HT1080 (cell line): ENCODE measurements around the gene ACSL1. TPM values are rescaled to one million over a fixed set of nuclear protein-coding genes. Genes with fewer than 3 reads are reported as not detected.

ENCODE experiments used
- DNase-seq: peaks from one replicate; pipeline ENCODE4 v3.0.0-alpha.2; 2015; ENCODE audit warnings: low read depth
- total RNA-seq: library from RNA; depleted of rRNA; stranded (reverse); fragments of >200 nt; shearing (Covaris generic); gene quantifications from 2 replicates; pipeline ENCODE4 v1.2.3, GENCODE V29; 2014

The ACSL1 gene
- total RNA-seq, 1 experiment from 2014 or later, result 6.6 TPM

- DNase-seq, result no peak
Measured at GRCh38 chr4:184812651-184813181, 13.1 kb downstream of the ACSL1 start.

GRCh38 chr4:184812199-184812542, 13.6 kb downstream of the ACSL1 start:
- DNase-seq, result no peak

GRCh38 chr4:184811526-184812198, 14.1 kb downstream of the ACSL1 start:
- DNase-seq, result no peak

GRCh38 chr4:184810720-184811119, 15.0 kb downstream of the ACSL1 start:
- no peak for DNase-seq

GRCh38 chr4:184808713-184809050, 17.1 kb downstream of the ACSL1 start:
- DNase-seq, result no peak

GRCh38 chr4:184807797-184808712, 17.7 kb downstream of the ACSL1 start:
- peak; percentile 72 for DNase-seq

GRCh38 chr4:184807256-184807655, 18.5 kb downstream of the ACSL1 start:
- DNase-seq, result no peak

GRCh38 chr4:184806711-184807110, 19.1 kb downstream of the ACSL1 start:
- no peak for DNase-seq

- no peak for DNase-seq
Measured at GRCh38 chr4:184806229-184806550, 19.6 kb downstream of the ACSL1 start.

GRCh38 chr4:184805462-184806228, 20.1 kb downstream of the ACSL1 start:
- no peak for DNase-seq

- no peak for DNase-seq
Measured at GRCh38 chr4:184804621-184805020, 21.1 kb downstream of the ACSL1 start.

GRCh38 chr4:184803874-184804273, 21.9 kb downstream of the ACSL1 start:
- no peak for DNase-seq

- no peak for DNase-seq
Measured at GRCh38 chr4:184803133-184803532, 22.6 kb downstream of the ACSL1 start.

- no peak for DNase-seq
Measured at GRCh38 chr4:184802697-184803015, 23.1 kb downstream of the ACSL1 start.

GRCh38 chr4:184801781-184802696, 23.7 kb downstream of the ACSL1 start:
- DNase-seq, result no peak

- no peak for DNase-seq
Measured at GRCh38 chr4:184798504-184798903, 27.3 kb downstream of the ACSL1 start.

- no peak for DNase-seq
Measured at GRCh38 chr4:184796906-184797305, 28.9 kb downstream of the ACSL1 start.

GRCh38 chr4:184795214-184795844, 30.4 kb downstream of the ACSL1 start:
- no peak for DNase-seq

GRCh38 chr4:184794470-184794869, 31.3 kb downstream of the ACSL1 start:
- no peak for DNase-seq

GRCh38 chr4:184793735-184794355, 31.9 kb downstream of the ACSL1 start:
- DNase-seq, result no peak
